CD14-positive monocyte (primary cell): Measurements from ENCODE around the gene STX3. TPM values are rescaled to one million over a fixed set of nuclear protein-coding genes. Genes with fewer than 3 reads are reported as not detected.

Experiments
- DNase-seq, 3 donors: peaks; one replicate each; pipeline ENCODE4 v3.0.0-alpha.2; 2011 to 2022
- H2AFZ ChIP-seq: 2 replicates; pipeline ENCODE4 v1.6.0; 2012; ENCODE audit warnings: mild to moderate bottlenecking, low read depth, low read length, inconsistent platforms; ENCODE audit not compliant: insufficient read depth, poor library complexity, severe bottlenecking
- H3K27ac ChIP-seq, 2 donors: 1 replicate in 1 of 2; 2 replicates in 1 of 2; pipeline ENCODE4 v1.5.1; 2012 to 2013; ENCODE audit warnings: low read length in 2 of 2, control low read depth in 1 of 2, inconsistent platforms in 1 of 2, low read depth in 1 of 2, mild to moderate bottlenecking in 1 of 2
- H3K27me3 ChIP-seq, 2 donors: one replicate each; pipeline versions ENCODE4 v1.6.0 to v1.6.1; 2011 to 2013; ENCODE audit warnings: low read length in 2 of 2; ENCODE audit not compliant: control insufficient read depth in 2 of 2, insufficient read depth in 2 of 2
- H3K36me3 ChIP-seq, 2 donors: replicated peaks in 1 of 2; 1 replicate in 1 of 2; 2 replicates in 1 of 2; pipeline versions ENCODE4 v1.5.1 to v1.6.1; 2012 to 2013; ENCODE audit warnings: low read length in 2 of 2, control low read depth in 1 of 2, inconsistent platforms in 1 of 2, mild to moderate bottlenecking in 1 of 2; ENCODE audit not compliant: insufficient read depth in 2 of 2, control insufficient read depth in 1 of 2
- H3K4me1 ChIP-seq, 2 donors: 1 replicate in 1 of 2; 2 replicates in 1 of 2; pipeline versions ENCODE4 v1.5.1 to v1.6.1; 2012 to 2013; ENCODE audit warnings: low read length in 2 of 2, control low read depth in 1 of 2, inconsistent platforms in 1 of 2, mild to moderate bottlenecking in 1 of 2, moderate library complexity in 1 of 2; ENCODE audit not compliant: insufficient read depth in 2 of 2, control insufficient read depth in 1 of 2
- H3K4me2 ChIP-seq: replicated peaks from 2 replicates; pipeline ENCODE3; 2012; ENCODE audit warnings: low read length, moderate library complexity, mild to moderate bottlenecking; ENCODE audit not compliant: poor library complexity, severe bottlenecking; ENCODE audit errors: extremely low read depth
- H3K4me3 ChIP-seq, 3 experiments: fragments of 200-600 bp in 1 of 3; sonication (generic) in 1 of 3; replicated peaks in 1 of 3; 1 replicate in 2 of 3; 2 replicates in 1 of 3; pipeline ENCODE4 v1.5.1; 2011 to 2013; ENCODE audit warnings: low read length in 3 of 3, mild to moderate bottlenecking in 3 of 3, control low read depth in 2 of 3, low read depth in 2 of 3, inconsistent platforms in 1 of 3, moderate library complexity in 1 of 3
- H3K79me2 ChIP-seq: 2 replicates; pipeline ENCODE4 v1.6.0; 2012; ENCODE audit warnings: mild to moderate bottlenecking, control low read depth, inconsistent platforms, low read length, moderate library complexity; ENCODE audit not compliant: insufficient read depth
- H3K9ac ChIP-seq: 2 replicates; pipeline ENCODE4 v1.6.0; 2017; ENCODE audit warnings: low read length, mild to moderate bottlenecking; ENCODE audit not compliant: insufficient read depth, poor library complexity, severe bottlenecking
- H3K9me3 ChIP-seq, 2 donors: replicated peaks in 1 of 2; 1 replicate in 1 of 2; 2 replicates in 1 of 2; pipeline versions ENCODE4 v1.5.1 to v1.6.1; 2012 to 2013; ENCODE audit warnings: low read length in 2 of 2, control low read depth in 1 of 2; ENCODE audit not compliant: control insufficient read depth in 1 of 2, insufficient read depth in 1 of 2
- H4K20me1 ChIP-seq: 2 replicates; pipeline ENCODE4 v1.6.0; 2012; ENCODE audit warnings: mild to moderate bottlenecking, low read length, control low read depth, moderate library complexity; ENCODE audit not compliant: insufficient read depth
- H3K27ac Mint-ChIP-seq, 7 donors: one replicate each; pipeline ENCODE4 v1.8.0; 2020; ENCODE audit warnings: mild to moderate bottlenecking in 7 of 7, mixed read lengths in 7 of 7, moderate library complexity in 6 of 7, inconsistent platforms in 2 of 7
- H3K27me3 Mint-ChIP-seq, 3 donors: one replicate each; pipeline ENCODE4 v1.8.0; 2021 to 2022; ENCODE audit warnings: low read depth in 3 of 3, mild to moderate bottlenecking in 3 of 3, mixed read lengths in 3 of 3, moderate library complexity in 3 of 3, inconsistent platforms in 1 of 3
- H3K36me3 Mint-ChIP-seq, 2 donors: one replicate each; pipeline ENCODE4 v1.8.0; 2020; ENCODE audit warnings: mixed read lengths in 2 of 2, inconsistent platforms in 1 of 2, mild to moderate bottlenecking in 1 of 2
- H3K4me1 Mint-ChIP-seq: one replicate; pipeline ENCODE4 v1.8.0; 2020; ENCODE audit warnings: mild to moderate bottlenecking, mixed read lengths
- H3K4me3 Mint-ChIP-seq, 2 donors: one replicate each; pipeline ENCODE4 v1.8.0; 2020; ENCODE audit warnings: mild to moderate bottlenecking in 2 of 2, mixed read lengths in 2 of 2, moderate library complexity in 1 of 2
- H3K9me3 Mint-ChIP-seq, 7 donors: one replicate each; pipeline ENCODE4 v1.8.0; 2020 to 2022; ENCODE audit warnings: mixed read lengths in 7 of 7, mild to moderate bottlenecking in 6 of 7, moderate library complexity in 6 of 7, inconsistent platforms in 2 of 7
- CTCF ChIP-seq: fragments of 200-600 bp; IDR thresholded peaks from one replicate; pipeline ENCODE4 v1.8.0; 2022; ENCODE audit warnings: antibody characterized with exemption, mild to moderate bottlenecking
- WGBS: methylation state at CpG from one replicate; pipeline ENCODE4 v1.1.5; 2013; ENCODE audit warnings: missing lambda C conversion rate; ENCODE audit not compliant: insufficient coverage; 5-methylcytosine and 5-hydroxymethylcytosine counted together
- intact Hi-C, 2 donors: fragments of 100-400 bp; cut with micrococcal nuclease; formaldehyde crosslinking; loops; one replicate each; pipeline versions ENCODE4 v1.15.0 to v1.15.1; 2023
- polyA plus RNA-seq, 3 donors: library from polyadenylated mRNA; depleted of rRNA in 1 of 3; unstranded in 2 of 3; stranded (reverse) in 1 of 3; fragments of 300-500 nt in 2 of 3; fragments of >200 nt in 1 of 3; fragmentation: Illumina TruSeq in 2 of 3; gene quantifications; 1 replicate in 2 of 3; 2 replicates in 1 of 3; pipeline ENCODE4 v1.2.3, GENCODE V29; 2012 to 2021

STX3 gene
- polyA plus RNA-seq, 3 donors: 22.4 to 50.9 (median 25.4) TPM

GRCh38 chr11:59792507-59792906 is 37.3 kb downstream of the STX3 start:
- Histone ChIP-seq H3K4me2 (no peak overlapping the region), H3K79me2 (no peaks in the 10 kb centered on the region), H3K27me3 (no peaks in the 10 kb centered on the region), H3K9ac (no peak overlapping the region), H3K4me3 (no peak overlapping the region), H3K4me1 (no peaks in the 10 kb centered on the region), H3K27ac (no peak overlapping the region), H3K36me3 (peaks cover 100% of the 10 kb centered on the region in 2 donors), H3K9me3 (no peaks in the 10 kb centered on the region), H2AFZ (no peak overlapping the region), H4K20me1 (peaks cover 6% of the 10 kb centered on the region)
- 100% methylated on average over 1 of the region's 1 CpG for WGBS
- peak overlapping the region in 2 of 7 donors; percentile 5 to 21 for H3K27ac Mint-ChIP-seq
- TF ChIP-seq CTCF: no peak
- H3K9me3 Mint-ChIP-seq: no peaks in the 10 kb centered on the region
- intact Hi-C loops: no loop called here
- peaks cover 0 to 1% (median 0%) of the 10 kb centered on the region in 3 donors for H3K27me3 Mint-ChIP-seq
- H3K4me3 Mint-ChIP-seq: no peak overlapping the region
- DNase-seq: no peak
- H3K4me1 Mint-ChIP-seq: no peaks in the 10 kb centered on the region
- H3K36me3 Mint-ChIP-seq: peaks cover 100% of the 10 kb centered on the region in 2 donors

- peak overlapping the region in 1 of 7 donors; percentile 51 for H3K27ac Mint-ChIP-seq
- no peak overlapping the region for H3K9ac ChIP-seq
- H3K4me1 ChIP-seq: no peaks in the 10 kb centered on the region
- no peak overlapping the region for H3K27ac ChIP-seq
- no peaks in the 10 kb centered on the region for H3K79me2 ChIP-seq
- H3K4me3 ChIP-seq: no peak overlapping the region
- H3K4me3 Mint-ChIP-seq: no peak overlapping the region
- peaks cover 93 to 100% of the 10 kb centered on the region in 2 donors for H3K36me3 ChIP-seq
- H3K27me3 ChIP-seq: no peaks in the 10 kb centered on the region
- intact Hi-C loops: no loop called here
- DNase-seq: no peak
- no peaks in the 10 kb centered on the region for H3K9me3 ChIP-seq
- WGBS: 80% methylated on average over 1 of the region's 3 CpGs
- H3K36me3 Mint-ChIP-seq: peaks cover 88 to 96% of the 10 kb centered on the region in 2 donors
- H3K27me3 Mint-ChIP-seq: no peaks in the 10 kb centered on the region
- H3K4me2 ChIP-seq: no peak overlapping the region
- no peaks in the 10 kb centered on the region for H3K4me1 Mint-ChIP-seq
- H4K20me1 ChIP-seq: no peaks in the 10 kb centered on the region
- no peak for TF ChIP-seq CTCF
- no peak overlapping the region for H2AFZ ChIP-seq
- no peaks in the 10 kb centered on the region for H3K9me3 Mint-ChIP-seq
These were observed 39.2 kb downstream of the STX3 start for GRCh38 chr11:59794417-59794816.
